HEK293 (cell line): ENCODE measurements around the gene FUOM.

Experiments
- CTCF ChIA-PET: fragments of 350-600 bp; formaldehyde crosslinking; extraction: SDS; loops from one replicate; lab custom pipeline; 2021; ENCODE audit warnings: antibody characterized with exemption; lab: Yijun Ruan, JAX
- POLR2A ChIA-PET: fragments of 300-600 bp; formaldehyde crosslinking; extraction: SDS; loops from one replicate; lab custom pipeline; 2020; ENCODE audit warnings: antibody characterized with exemption, inconsistent platforms; lab: Yijun Ruan, JAX
- H3K27ac ChIP-seq: fragments of 200-500 bp; sonication (Bioruptor generic); 2 replicates; pipeline ENCODE4 v1.5.1; 2014; ENCODE audit warnings: low read depth, low read length, control low read depth, inconsistent platforms; ENCODE audit errors: extremely low read depth
- H3K36me3 ChIP-seq, 2 experiments: fragments of 200-500 bp in 1 of 2; sonication (Bioruptor generic) in 1 of 2; 1 replicate in 1 of 2; 2 replicates in 1 of 2; pipeline ENCODE4 v1.5.1; 2014 to 2017; ENCODE audit warnings: inconsistent platforms in 2 of 2, low read length in 2 of 2; ENCODE audit not compliant: control insufficient read depth in 2 of 2, insufficient read depth in 1 of 2
- H3K4me1 ChIP-seq: fragments of 200-500 bp; sonication (Bioruptor generic); 2 replicates; pipeline ENCODE4 v1.5.1; 2014; ENCODE audit warnings: mild to moderate bottlenecking, low read length, inconsistent platforms; ENCODE audit not compliant: control insufficient read depth, insufficient read depth
- H3K4me3 ChIP-seq: 2 replicates; pipeline ENCODE4 v1.5.1; 2011; ENCODE audit warnings: low read depth, mild to moderate bottlenecking, control low read depth, low read length, moderate library complexity
- H3K9me3 ChIP-seq: fragments of 200-500 bp; sonication (Bioruptor generic); 2 replicates; pipeline ENCODE4 v1.5.1; 2014; ENCODE audit warnings: low read depth, low read length, inconsistent platforms; ENCODE audit not compliant: control insufficient read depth, insufficient read depth
- GLI2 ChIP-seq: fragments of 450-650 bp; formaldehyde crosslinking; IDR thresholded peaks from 2 replicates; pipeline ENCODE4; 2017; ENCODE audit warnings: missing biosample characterization, missing genetic modification characterization, low read depth, borderline replicate concordance
- PRDM6 ChIP-seq: fragments of 450-650 bp; formaldehyde crosslinking; IDR thresholded peaks from 2 replicates; pipeline ENCODE4 v1.5.1; 2017; ENCODE audit warnings: missing biosample characterization, missing genetic modification characterization
- REPIN1 ChIP-seq: fragments of 450-650 bp; formaldehyde crosslinking; IDR thresholded peaks from 2 replicates; pipeline ENCODE4 v1.5.1; 2017; ENCODE audit warnings: missing biosample characterization, missing genetic modification characterization, low read depth
- SP2 ChIP-seq: fragments of 450-650 bp; formaldehyde crosslinking; IDR thresholded peaks from 2 replicates; pipeline ENCODE4 v1.5.1; 2016; ENCODE audit warnings: missing biosample characterization, missing genetic modification characterization
- ZBTB10 ChIP-seq: fragments of 450-650 bp; formaldehyde crosslinking; IDR thresholded peaks from 2 replicates; pipeline ENCODE4 v1.5.1; 2016; ENCODE audit warnings: missing biosample characterization, missing genetic modification characterization
- ZNF10 ChIP-seq: fragments of 450-650 bp; formaldehyde crosslinking; IDR thresholded peaks from 2 replicates; pipeline ENCODE4 v1.5.1; 2017; ENCODE audit warnings: missing biosample characterization, missing genetic modification characterization
- ZNF133 ChIP-seq: fragments of 450-650 bp; formaldehyde crosslinking; IDR thresholded peaks from 2 replicates; pipeline ENCODE4 v1.5.1; 2016; ENCODE audit warnings: missing biosample characterization, missing genetic modification characterization
- ZNF239 ChIP-seq: fragments of 450-650 bp; formaldehyde crosslinking; IDR thresholded peaks from 2 replicates; pipeline ENCODE4 v1.5.1; 2016; ENCODE audit warnings: missing biosample characterization, missing genetic modification characterization
- ZNF266 ChIP-seq: fragments of 450-650 bp; formaldehyde crosslinking; IDR thresholded peaks from 2 replicates; pipeline ENCODE4 v1.5.1; 2016; ENCODE audit warnings: missing biosample characterization, missing genetic modification characterization, low read depth
- ZNF311 ChIP-seq: fragments of 450-650 bp; formaldehyde crosslinking; IDR thresholded peaks from 2 replicates; pipeline ENCODE4 v1.5.1; 2017; ENCODE audit warnings: missing biosample characterization, missing genetic modification characterization, borderline replicate concordance
- ZNF324 ChIP-seq: fragments of 450-650 bp; formaldehyde crosslinking; IDR thresholded peaks from 2 replicates; pipeline ENCODE4 v1.5.1; 2016; ENCODE audit warnings: missing biosample characterization, missing genetic modification characterization
- ZNF341 ChIP-seq: fragments of 450-650 bp; formaldehyde crosslinking; IDR thresholded peaks from 2 replicates; pipeline ENCODE4; 2016; ENCODE audit warnings: low read depth, missing biosample characterization, missing genetic modification characterization
- ZNF510 ChIP-seq: fragments of 450-650 bp; formaldehyde crosslinking; IDR thresholded peaks from 2 replicates; pipeline ENCODE4 v1.5.1; 2018; ENCODE audit warnings: mild to moderate bottlenecking, missing genetic modification characterization, missing biosample characterization; ENCODE audit not compliant: insufficient replicate concordance
- ZNF514 ChIP-seq: fragments of 450-650 bp; formaldehyde crosslinking; IDR thresholded peaks from 2 replicates; pipeline ENCODE4 v1.5.1; 2016; ENCODE audit warnings: missing biosample characterization, missing genetic modification characterization
- ZNF521 ChIP-seq: fragments of 450-650 bp; formaldehyde crosslinking; IDR thresholded peaks from 2 replicates; pipeline ENCODE4 v1.5.1; 2017; ENCODE audit warnings: missing biosample characterization, mild to moderate bottlenecking, missing genetic modification characterization
- ZNF549 ChIP-seq: fragments of 450-650 bp; IDR thresholded peaks from 2 replicates; pipeline ENCODE4 v1.5.1; 2018; ENCODE audit warnings: missing biosample characterization, missing genetic modification characterization, mild to moderate bottlenecking, inconsistent platforms, moderate library complexity
- ZNF768 ChIP-seq: fragments of 450-650 bp; formaldehyde crosslinking; IDR thresholded peaks from 2 replicates; pipeline ENCODE4 v1.5.1; 2018; ENCODE audit warnings: missing biosample characterization, mild to moderate bottlenecking, missing genetic modification characterization

FUOM gene

GRCh38 chr10:133366130-133366478, 8.3 kb upstream of the FUOM start:
- CTCF ChIA-PET: no interaction called here
- no peak overlapping the region for H3K27ac ChIP-seq
- no peak overlapping the region for H3K4me3 ChIP-seq
- H3K36me3 ChIP-seq: peaks cover 0 to 79% of the 10 kb centered on the region in 2 experiments; a peak in 2 of 3 replicates
- H3K4me1 ChIP-seq: no peaks in the 10 kb centered on the region
- TF ChIP-seq PRDM6 (no peak), ZNF768 (tag by site-specific recombination) (no peak), ZNF266 (tag by site-specific recombination) (no peak), ZNF521 (tag by site-specific recombination) (no peak), GLI2 (tag by site-specific recombination) (no peak)
- POLR2A ChIA-PET: no interaction called here
- H3K9me3 ChIP-seq: no peaks in the 10 kb centered on the region

- POLR2A ChIA-PET: no interaction called here
- TF ChIP-seq ZNF341 (tag by site-specific recombination) (no peak), ZNF549 (no peak), PRDM6 (no peak), ZNF510 (no peak), ZNF311 (tag by site-specific recombination) (no peak), REPIN1 (no peak), ZNF133 (tag by site-specific recombination) (no peak), ZNF266 (tag by site-specific recombination) (no peak), ZNF10 (no peak), ZNF324 (tag by site-specific recombination) (no peak)
- CTCF ChIA-PET: no interaction called here
Observed at GRCh38 chr10:133365461-133366129, 7.8 kb upstream of the FUOM start.

GRCh38 chr10:133364645-133365431, 7.0 kb upstream of the FUOM start:
- no peak overlapping the region for H3K27ac ChIP-seq
- no peaks in the 10 kb centered on the region for H3K9me3 ChIP-seq
- ChIA-PET CTCF (interaction anchor here (4.2 kb wide), 1 partner anchor 35 kb away, joined by 27 read pairs; no protein-coding TSS in a partner anchor), POLR2A (no interaction called here)
- TF ChIP-seq ZNF239 (tag by site-specific recombination) (no peak), SP2 (tag by site-specific recombination) (no peak), ZBTB10 (tag by site-specific recombination) (no peak), ZNF514 (tag by site-specific recombination) (no peak)
- peaks cover 0 to 69% of the 10 kb centered on the region in 2 experiments; a peak in 2 of 3 replicates for H3K36me3 ChIP-seq
- H3K4me3 ChIP-seq: no peak overlapping the region
- no peaks in the 10 kb centered on the region for H3K4me1 ChIP-seq

More at GRCh38 chr10:133365461-133366129, 7.8 kb upstream of the FUOM start:
- peaks cover 0 to 77% of the 10 kb centered on the region in 2 experiments; a peak in 2 of 3 replicates for H3K36me3 ChIP-seq
- H3K4me3 ChIP-seq: no peak overlapping the region
- 0 out of 2 replicates have a peak overlapping the region, but pooled peaks have one; percentile 9 for H3K27ac ChIP-seq
- H3K4me1 ChIP-seq: no peaks in the 10 kb centered on the region
- no peaks in the 10 kb centered on the region for H3K9me3 ChIP-seq
